Spleen (tissue), 11 donors: Measurements from ENCODE around the gene RFX1. TPM values are rescaled to one million over a fixed set of nuclear protein-coding genes. Genes with fewer than 3 reads are reported as not detected.
"Not testable (repeated sequence)": the region's sequence is repeated elsewhere in the genome, so short reads cannot be mapped to it uniquely, and the experiment has no call there.

Experiments used
- DNase-seq: peaks from one replicate; pipeline ENCODE4 v3.0.0-alpha.2; 2020
- H3K27ac ChIP-seq, 8 donors: fragments of 200-600 bp; sonication (generic) in 7 of 8; 1 replicate in 4 of 8; 2 replicates in 4 of 8; pipeline versions ENCODE4 v1.5.0 to v1.8.0; 2016 to 2021; ENCODE audit warnings: inconsistent platforms in 4 of 8, mild to moderate bottlenecking in 4 of 8, moderate library complexity in 1 of 8
- H3K27me3 ChIP-seq, 7 donors: fragments of 200-600 bp; sonication (generic) in 6 of 7; replicated peaks in 1 of 7; 1 replicate in 4 of 7; 2 replicates in 3 of 7; pipeline versions ENCODE4 v1.5.0 to v1.8.0; 2016 to 2021; ENCODE audit warnings: inconsistent platforms in 3 of 7, mild to moderate bottlenecking in 1 of 7
- H3K36me3 ChIP-seq, 6 donors: fragments of 200-600 bp; sonication (generic) in 5 of 6; 1 replicate in 4 of 6; 2 replicates in 2 of 6; pipeline versions ENCODE4 v1.5.0 to v1.8.0; 2016 to 2021; ENCODE audit warnings: inconsistent platforms in 2 of 6
- H3K4me1 ChIP-seq, 6 donors: fragments of 200-600 bp; sonication (generic) in 5 of 6; 1 replicate in 3 of 6; 2 replicates in 3 of 6; pipeline versions ENCODE4 v1.5.0 to v1.8.0; 2016 to 2021; ENCODE audit warnings: inconsistent platforms in 3 of 6
- H3K4me3 ChIP-seq, 8 donors: fragments of 200-600 bp; sonication (generic) in 7 of 8; 1 replicate in 4 of 8; 2 replicates in 4 of 8; pipeline versions ENCODE4 v1.5.0 to v1.8.0; 2016 to 2021; ENCODE audit warnings: inconsistent platforms in 4 of 8, mild to moderate bottlenecking in 4 of 8, moderate library complexity in 2 of 8
- H3K9me3 ChIP-seq, 8 donors: fragments of 200-600 bp; sonication (generic) in 7 of 8; 1 replicate in 4 of 8; 2 replicates in 4 of 8; pipeline versions ENCODE4 v1.5.0 to v1.8.0; 2016 to 2021; ENCODE audit warnings: inconsistent platforms in 4 of 8
- CTCF ChIP-seq, 11 experiments: fragments of 200-600 bp in 7 of 11; fragments of 450-650 bp in 4 of 11; sonication (generic) in 4 of 11; IDR thresholded peaks in 8 of 11; conservative IDR thresholded peaks in 3 of 11; 1 replicate in 7 of 11; 2 replicates in 4 of 11; pipeline versions ENCODE4 v1.4.0 to v1.8.0; 2016 to 2021; ENCODE audit warnings: antibody characterized with exemption in 11 of 11, inconsistent platforms in 4 of 11, mild to moderate bottlenecking in 1 of 11
- POLR2A ChIP-seq, 3 donors: fragments of 450-650 bp; IDR thresholded peaks; one replicate each; pipeline ENCODE4 v1.5.1; 2017; ENCODE audit warnings: antibody characterized with exemption in 3 of 3, mild to moderate bottlenecking in 1 of 3
- POLR2AphosphoS5 ChIP-seq, 3 donors: sonication (generic); formaldehyde crosslinking; IDR thresholded peaks; one replicate each; pipeline ENCODE4 v1.5.1; 2017; ENCODE audit warnings: antibody characterized with exemption in 3 of 3
- WGBS, 5 donors: extraction: QIAGEN DNeasy Blood & Tissue Kit in 3 of 5; methylation state at CpG; one replicate each; pipeline versions ENCODE4 v1.1.5 to v1.1.7; 2013 to 2018; 5-methylcytosine and 5-hydroxymethylcytosine counted together
- intact Hi-C: fragments of 100-400 bp; cut with DNase I; formaldehyde crosslinking; loops from one replicate; pipeline ENCODE4 v1.15.0; 2023; ENCODE audit warnings: low total_unique reads
- polyA plus RNA-seq, 3 donors: library from polyadenylated mRNA; stranded (reverse); fragments of 200-250 nt; gene quantifications; one replicate each; pipeline ENCODE4 v1.2.1, GENCODE V29; 2013
- total RNA-seq, 7 donors: library from RNA; depleted of rRNA in 3 of 7; stranded (reverse); fragments of >200 nt in 3 of 7; fragmentation: NEBNext Ultra II Directional in 4 of 7; extraction: Animal tissue kit (Norgen Biotek cat#: 25700) in 4 of 7; gene quantifications; one replicate each; pipeline versions ENCODE4 v1.1.0 to v1.2.1, GENCODE V29; 2016 to 2021
- donor health status: healthy with polysubstance abuse.
- donor health status: DM: no; HTN: no; CAD: no; lungs with moderate emphysema.
- donor health status: DM: no; HTN: no; CAD: no.
- donor health status: Bipolar disorder and iron deficiency.
- donor health status: healthy.
- donor health status: DM: no; HTN: no; CAD: no.
- donor health status: DM: yes; HTN: yes; CAD: no.

RFX1 gene
- total and polyA plus RNA-seq, 10 donors, result 2.2 to 22.4 (median 10.9) TPM

GRCh38 chr19:14021474-14021873 lies 15.4 kb upstream of the RFX1 start:
- H3K4me1 ChIP-seq, result peaks cover 8 to 82% (median 39%) of the 10 kb centered on the region in 6 donors
- DNase-seq, result no peak
- no peak overlapping the region for H3K4me3 ChIP-seq
- H3K27me3 ChIP-seq, result no peaks in the 10 kb centered on the region
- WGBS, 5 donors, result 43 to 64% (median 53%) methylated on average over 5 of the region's 5 CpGs
- intact Hi-C loops, result no loop called here
- H3K36me3 ChIP-seq, result no peaks in the 10 kb centered on the region
- no peak for TF ChIP-seq CTCF (IDR thresholded peaks at IDR 0.05 in 8 of 11, conservative IDR thresholded peaks at IDR 0.05 in 3 of 11)
- TF ChIP-seq POLR2AphosphoS5 (IDR thresholded peaks at IDR 0.05), result no peak
- TF ChIP-seq POLR2A (IDR thresholded peaks at IDR 0.05), result no peak
- H3K9me3 ChIP-seq, result no peaks in the 10 kb centered on the region
- H3K27ac ChIP-seq, result peak overlapping the region in 1 of 8 donors; percentile 33

GRCh38 chr19:14019739-14020138 lies 13.6 kb upstream of the RFX1 start:
- H3K36me3 ChIP-seq, H3K9me3 ChIP-seq, intact Hi-C loops, H3K4me3 ChIP-seq, H3K27me3 ChIP-seq, DNase-seq: not testable (repeated sequence)
- H3K4me1 ChIP-seq, result peaks cover 8 to 82% (median 45%) of the 10 kb centered on the region in 6 donors
- 81 to 98% (median 91%) methylated on average over 3 of the region's 3 CpGs for WGBS, 5 donors
- peak overlapping the region in 1 of 8 donors; percentile 72 for H3K27ac ChIP-seq

GRCh38 chr19:14019100-14019499 lies 13.0 kb upstream of the RFX1 start:
- Histone ChIP-seq H3K4me1 (peaks cover 8 to 82% (median 44%) of the 10 kb centered on the region in 6 donors), H3K27me3 (no peaks in the 10 kb centered on the region), H3K36me3 (no peaks in the 10 kb centered on the region), H3K9me3 (no peaks in the 10 kb centered on the region), H3K4me3 (peak overlapping the region in 1 of 8 donors; percentile 17), H3K27ac (peak overlapping the region in 3 of 8 donors; percentile 22 to 72 (median 46))
- TF ChIP-seq CTCF (IDR thresholded peaks at IDR 0.05 in 8 of 11, conservative IDR thresholded peaks at IDR 0.05 in 3 of 11), result no peak
- no peak for TF ChIP-seq POLR2A (IDR thresholded peaks at IDR 0.05)
- TF ChIP-seq POLR2AphosphoS5 (IDR thresholded peaks at IDR 0.05), result no peak
- intact Hi-C loops, result no loop called here
- 49 to 67% (median 59%) methylated on average over 6 of the region's 6 CpGs for WGBS, 5 donors
- DNase-seq, result no peak

- intact Hi-C loops, result no loop called here
- Histone ChIP-seq H3K4me1 (peaks cover 8 to 60% (median 31%) of the 10 kb centered on the region in 6 donors), H3K36me3 (no peaks in the 10 kb centered on the region), H3K4me3 (no peak overlapping the region), H3K9me3 (no peaks in the 10 kb centered on the region), H3K27ac (peak overlapping the region in 4 of 8 donors; percentile 30 to 61 (median 54)), H3K27me3 (no peaks in the 10 kb centered on the region)
- WGBS, 5 donors, result 65 to 77% (median 70%) methylated on average over 8 of the region's 8 CpGs
- TF ChIP-seq POLR2AphosphoS5 (IDR thresholded peaks at IDR 0.05) (no peak), CTCF (IDR thresholded peaks at IDR 0.05 in 8 of 11, conservative IDR thresholded peaks at IDR 0.05 in 3 of 11) (no peak), POLR2A (IDR thresholded peaks at IDR 0.05) (no peak)
- DNase-seq, result no peak
These were observed 9.5 kb upstream of the RFX1 start for GRCh38 chr19:14015524-14016035.
